GM12892 (cell line): ENCODE measurements around the gene DSCAML1.

ENCODE experiments used
- POLR2A ChIP-seq: IDR thresholded peaks from 2 replicates; pipeline ENCODE4 v1.6.1; 2011; ENCODE audit warnings: low read depth, low read length, control low read depth
- POLR2AphosphoS5 ChIP-seq: IDR thresholded peaks from 2 replicates; pipeline ENCODE4 v1.6.1; 2011; ENCODE audit warnings: low read depth, low read length, control low read depth

- TF ChIP-seq POLR2A (no peak), POLR2AphosphoS5 (no peak)
Measured at GRCh38 chr11:117681438-117681837, 115.6 kb downstream of the DSCAML1 start.
